NCI-H524 treated with DMSO at 0.1 percent for 48 hours (cell line): ENCODE measurements around the gene STRA8.

Source experiments
- DNase-seq: peaks from one replicate; lab custom pipeline; 2025; lab: John Stamatoyannopoulos, UW

Gene STRA8

GRCh38 chr7:135233570-135233969 is at the start of gene STRA8:
TSS of gene STRA8 (plus strand) at chr7:135233838. CDS start at chr7:135240525, 6,687 bp downstream.
- DNase-seq: no peak

- DNase-seq: no peak
Observed at GRCh38 chr7:135184254-135184841, 49.3 kb upstream of the STRA8 start.

GRCh38 chr7:135185471-135186260 is 48.0 kb upstream of the STRA8 start:
- no peak for DNase-seq

GRCh38 chr7:135186261-135186540 is 47.4 kb upstream of the STRA8 start:
- DNase-seq: no peak

- no peak for DNase-seq
Observed at GRCh38 chr7:135186841-135187253, 46.8 kb upstream of the STRA8 start.

GRCh38 chr7:135188298-135188984 is 45.2 kb upstream of the STRA8 start:
- no peak for DNase-seq

GRCh38 chr7:135189221-135189662 is 44.4 kb upstream of the STRA8 start:
- DNase-seq: no peak

GRCh38 chr7:135189961-135190360 is 43.7 kb upstream of the STRA8 start:
- no peak for DNase-seq

GRCh38 chr7:135190703-135191102 is 42.9 kb upstream of the STRA8 start:
- DNase-seq: no peak

- DNase-seq: no peak
Observed at GRCh38 chr7:135192914-135193536, 40.6 kb upstream of the STRA8 start.

- no peak for DNase-seq
Observed at GRCh38 chr7:135193615-135194081, 40.0 kb upstream of the STRA8 start.

- no peak for DNase-seq
Observed at GRCh38 chr7:135194494-135195095, 39.0 kb upstream of the STRA8 start.

- DNase-seq: no peak
Observed at GRCh38 chr7:135195156-135195555, 38.5 kb upstream of the STRA8 start.

GRCh38 chr7:135195968-135196629 is 37.5 kb upstream of the STRA8 start:
- no peak for DNase-seq

GRCh38 chr7:135197343-135197742 is 36.3 kb upstream of the STRA8 start:
- no peak for DNase-seq

GRCh38 chr7:135197906-135198655 is 35.6 kb upstream of the STRA8 start:
- no peak for DNase-seq

- no peak for DNase-seq
Observed at GRCh38 chr7:135199439-135199838, 34.2 kb upstream of the STRA8 start.

GRCh38 chr7:135200821-135201331 is 32.8 kb upstream of the STRA8 start:
- no peak for DNase-seq

- no peak for DNase-seq
Observed at GRCh38 chr7:135201350-135201749, 32.3 kb upstream of the STRA8 start.

GRCh38 chr7:135204341-135204749 is 29.3 kb upstream of the STRA8 start:
- no peak for DNase-seq

GRCh38 chr7:135204876-135205275 is 28.8 kb upstream of the STRA8 start:
- no peak for DNase-seq
